WI38 (cell line): Measurements from ENCODE around the gene HS3ST5.

ENCODE experiments used
- H3K4me3 ChIP-seq: 2 replicates; pipeline ENCODE4 v1.5.1; 2011; ENCODE audit warnings: low read depth, mild to moderate bottlenecking, control low read depth, low read length
- TF ChIP-seq, protein P1 (sequence below): IDR thresholded peaks from 2 replicates; pipeline ENCODE4 v1.5.1; 2012; ENCODE audit warnings: low read depth, mild to moderate bottlenecking, control low read depth, low read length

The HS3ST5 gene

DNA sequence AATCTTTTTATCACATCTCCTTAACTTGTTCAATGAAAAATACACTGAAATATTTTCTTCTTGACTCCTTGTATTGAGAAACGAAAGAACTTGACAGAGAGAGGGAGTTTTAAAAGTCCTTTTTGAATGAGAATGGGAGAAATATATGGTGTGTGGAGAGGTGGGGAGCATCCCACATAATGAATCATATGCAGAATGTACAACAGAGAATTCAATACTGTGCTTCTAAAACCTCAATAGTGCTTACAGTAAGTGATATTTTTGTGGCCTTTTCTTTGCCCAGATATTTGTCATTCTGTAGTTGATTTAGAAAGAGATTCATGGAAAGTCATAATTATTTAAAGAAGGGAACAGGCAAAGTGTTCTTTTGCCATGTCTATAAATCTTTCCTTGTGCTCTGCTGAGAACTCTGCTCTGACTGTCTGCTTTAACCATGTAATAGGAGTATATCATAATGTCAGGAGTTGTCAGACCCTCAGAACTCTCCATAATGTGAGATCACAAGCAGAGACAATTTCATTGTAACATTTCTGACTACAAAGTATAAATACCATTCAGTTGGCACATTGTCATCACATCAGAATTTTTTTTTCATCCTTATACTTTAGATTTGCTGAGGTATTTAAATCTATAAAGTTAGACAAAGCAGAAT lies 32.8 kb upstream of the HS3ST5 start:
- TF ChIP-seq, protein P1, sequence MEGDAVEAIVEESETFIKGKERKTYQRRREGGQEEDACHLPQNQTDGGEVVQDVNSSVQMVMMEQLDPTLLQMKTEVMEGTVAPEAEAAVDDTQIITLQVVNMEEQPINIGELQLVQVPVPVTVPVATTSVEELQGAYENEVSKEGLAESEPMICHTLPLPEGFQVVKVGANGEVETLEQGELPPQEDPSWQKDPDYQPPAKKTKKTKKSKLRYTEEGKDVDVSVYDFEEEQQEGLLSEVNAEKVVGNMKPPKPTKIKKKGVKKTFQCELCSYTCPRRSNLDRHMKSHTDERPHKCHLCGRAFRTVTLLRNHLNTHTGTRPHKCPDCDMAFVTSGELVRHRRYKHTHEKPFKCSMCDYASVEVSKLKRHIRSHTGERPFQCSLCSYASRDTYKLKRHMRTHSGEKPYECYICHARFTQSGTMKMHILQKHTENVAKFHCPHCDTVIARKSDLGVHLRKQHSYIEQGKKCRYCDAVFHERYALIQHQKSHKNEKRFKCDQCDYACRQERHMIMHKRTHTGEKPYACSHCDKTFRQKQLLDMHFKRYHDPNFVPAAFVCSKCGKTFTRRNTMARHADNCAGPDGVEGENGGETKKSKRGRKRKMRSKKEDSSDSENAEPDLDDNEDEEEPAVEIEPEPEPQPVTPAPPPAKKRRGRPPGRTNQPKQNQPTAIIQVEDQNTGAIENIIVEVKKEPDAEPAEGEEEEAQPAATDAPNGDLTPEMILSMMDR, result no peak

DNA sequence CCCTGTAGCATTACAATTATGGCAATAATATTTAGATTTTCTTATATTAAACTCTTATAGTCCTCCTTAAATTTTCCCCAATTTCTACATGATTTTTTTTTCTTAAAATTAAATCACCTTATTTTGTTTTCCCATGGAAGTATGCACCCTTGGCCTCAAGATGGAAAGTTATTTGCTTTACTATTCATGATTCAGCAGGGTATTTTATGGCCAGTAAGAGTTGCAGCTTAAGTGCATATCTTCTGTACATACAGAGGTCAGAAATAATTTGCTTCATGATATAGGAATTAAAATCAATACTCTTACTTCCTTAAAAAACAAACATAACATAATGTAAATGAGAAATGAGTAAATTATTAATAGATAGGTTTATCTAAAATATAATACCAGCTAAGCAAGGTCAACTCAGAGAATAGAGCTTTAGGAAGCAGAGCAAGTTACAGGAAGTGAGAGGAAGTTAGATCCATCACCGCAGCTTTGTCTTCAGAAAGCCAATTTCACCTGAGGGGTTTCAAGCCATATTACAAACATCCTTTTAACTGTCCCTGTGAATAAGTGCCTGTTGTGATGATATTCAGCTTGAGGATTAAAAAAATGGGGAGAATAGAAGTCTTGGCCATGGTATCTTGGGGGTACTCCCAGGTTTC lies 24.6 kb upstream of the HS3ST5 start:
- no peak overlapping the region for H3K4me3 ChIP-seq
- TF ChIP-seq, protein P1, result no peak

More for the DNA sequence above, 32.8 kb upstream of the HS3ST5 start:
- H3K4me3 ChIP-seq, result no peak overlapping the region

DNA sequence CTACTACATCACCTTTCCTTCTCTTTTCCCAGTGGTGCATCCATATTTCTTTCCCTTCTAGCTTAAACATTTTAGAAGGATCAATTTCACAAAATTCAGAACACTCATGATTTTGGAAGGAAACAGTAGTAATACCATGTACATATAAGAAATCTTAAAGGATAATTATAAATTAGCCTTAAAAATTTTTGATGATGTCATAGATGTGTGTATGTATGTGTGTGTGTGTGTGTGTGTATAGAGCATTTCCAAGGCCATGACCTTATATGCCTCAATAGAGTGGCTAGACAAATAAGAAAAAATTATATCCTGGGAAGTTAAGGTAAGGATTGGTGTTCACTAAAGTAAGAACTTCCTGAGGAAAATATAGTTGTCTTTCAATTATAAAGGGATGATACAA lies 24.1 kb upstream of the HS3ST5 start:
- TF ChIP-seq, protein P1, result no peak
- H3K4me3 ChIP-seq, result no peak overlapping the region

DNA sequence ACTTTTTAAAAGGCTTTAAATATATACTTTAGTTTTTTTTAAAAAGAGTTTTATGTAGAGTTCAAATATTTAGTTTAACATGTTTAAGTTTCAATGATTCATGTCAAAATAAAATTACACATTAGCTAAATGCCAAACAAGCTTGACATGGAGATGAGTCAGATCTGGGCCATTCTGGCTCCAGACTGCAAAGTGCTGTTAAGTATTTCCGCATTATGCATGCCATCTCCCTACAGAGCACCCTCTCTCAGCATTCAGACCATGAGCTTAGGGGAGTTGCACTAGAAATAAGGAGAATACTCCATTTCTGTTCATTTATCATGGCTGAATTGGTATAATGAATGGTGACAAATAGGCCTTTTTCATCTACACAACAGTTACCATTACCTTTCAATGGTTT lies 21.5 kb upstream of the HS3ST5 start:
- TF ChIP-seq, protein P1, result no peak

DNA sequence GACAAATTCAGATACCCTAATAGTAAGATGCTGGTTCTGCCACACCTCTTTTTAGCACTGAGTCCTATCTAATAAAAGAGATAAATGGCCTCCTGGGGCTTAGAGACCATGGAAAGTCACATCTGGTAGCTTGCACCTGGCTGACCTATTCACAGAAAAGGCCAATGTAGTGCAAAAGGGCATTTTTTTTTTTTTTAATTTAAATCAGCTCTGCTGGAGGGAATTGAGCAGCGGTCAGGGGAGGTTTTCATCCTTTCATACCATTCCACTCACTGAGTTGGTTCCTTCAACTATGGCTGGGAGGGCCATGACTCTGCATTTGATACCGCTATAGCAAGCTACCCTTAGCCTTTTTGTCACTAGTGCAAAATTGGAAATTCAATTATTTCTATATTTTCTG lies 20.1 kb upstream of the HS3ST5 start:
- TF ChIP-seq, protein P1, result no peak
- H3K4me3 ChIP-seq, result no peak overlapping the region

More for the DNA sequence above, 21.5 kb upstream of the HS3ST5 start:
- no peak overlapping the region for H3K4me3 ChIP-seq

DNA sequence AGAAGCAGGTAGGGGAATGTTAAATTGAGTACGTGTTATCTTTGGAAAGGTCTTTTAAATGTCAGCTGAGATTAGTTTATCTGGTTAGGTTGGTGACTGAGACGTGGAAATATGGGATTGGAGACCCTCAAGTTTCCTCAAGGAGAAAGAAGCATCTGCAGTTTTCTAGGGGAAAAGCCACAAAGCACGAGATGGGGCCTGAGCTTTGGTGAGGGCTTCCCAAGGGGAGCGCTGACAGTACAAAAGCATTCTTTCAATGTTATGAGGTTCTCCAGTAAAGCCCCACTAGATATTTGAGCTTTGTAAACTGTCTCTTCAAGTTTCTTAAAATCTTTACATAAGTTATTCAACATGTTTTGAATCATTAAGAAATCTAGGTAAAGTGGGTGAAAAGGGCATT lies 19.6 kb upstream of the HS3ST5 start:
- TF ChIP-seq, protein P1, result no peak
- no peak overlapping the region for H3K4me3 ChIP-seq

DNA sequence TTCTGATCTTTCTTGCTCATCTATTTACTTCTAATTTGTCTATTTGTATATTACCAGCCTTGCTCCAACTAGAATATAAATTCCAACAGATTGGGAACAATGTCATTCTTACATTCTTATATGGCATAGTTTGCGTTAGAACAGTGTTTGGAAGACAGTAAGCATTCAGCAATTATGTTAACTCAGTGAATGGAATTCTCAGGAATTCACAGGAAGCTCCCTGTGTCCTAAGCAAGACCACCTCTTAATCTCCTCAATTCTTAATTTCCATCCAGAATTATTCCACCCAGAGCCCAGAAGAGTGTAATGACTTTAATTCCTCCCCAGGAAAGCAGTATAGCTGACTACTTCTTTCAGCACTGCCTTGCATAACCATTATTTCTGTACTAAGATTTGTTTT lies 18.2 kb upstream of the HS3ST5 start:
- H3K4me3 ChIP-seq, result no peak overlapping the region
- TF ChIP-seq, protein P1, result no peak
